Measurements from ENCODE around the gene TRAPPC11. TPM values are rescaled to one million over a fixed set of nuclear protein-coding genes. Genes with fewer than 3 reads are reported as not detected.

Gene TRAPPC11
- total RNA-seq, 2 experiments from 2014 or later: 14.7 to 19.2 TPM

- H3K4me1 Mint-ChIP-seq (ENCODE audit: low read depth): no peaks in the 10 kb centered on the region
- no peak overlapping the region for H3K4me3 Mint-ChIP-seq
- no peaks in the 10 kb centered on the region for H3K9me3 Mint-ChIP-seq
- H3K27me3 ChIP-seq (ENCODE audit: control insufficient read depth in 1 of 2, insufficient read depth in 2 of 2, low read length in 2 of 2): peaks cover 3 to 5% of the 10 kb centered on the region in 2 experiments
- no peaks in the 10 kb centered on the region for H3K9me3 ChIP-seq (ENCODE audit: control insufficient read depth in 1 of 2, insufficient read depth in 1 of 2, low read length in 2 of 2)
- ChIA-PET POLR2A (no interaction called here), CTCF (interaction anchor here (1.0 kb wide), 1 partner anchor 8 kb away, joined by 3 read pairs; no protein-coding TSS in a partner anchor)
- H3K4me1 ChIP-seq (ENCODE audit: insufficient read depth, low read length): no peaks in the 10 kb centered on the region
- peaks cover 33% of the 10 kb centered on the region for H3K27me3 Mint-ChIP-seq
- H3K36me3 ChIP-seq (ENCODE audit: insufficient read depth, low read length): no peaks in the 10 kb centered on the region
- intact Hi-C loops (cut with DNase I, micrococcal nuclease): no loop called here
- ATAC-seq (ENCODE audit: poor library complexity): no peak
- no peak overlapping the region for H3K4me3 ChIP-seq (ENCODE audit: low read length)
- DNase-seq: no peak
- H3K36me3 Mint-ChIP-seq (ENCODE audit: low read depth): no peaks in the 10 kb centered on the region
- H3K27ac ChIP-seq (ENCODE audit: low read depth in 1 of 2, low read length in 2 of 2): no peak overlapping the region
- TF ChIP-seq CTCF (IDR thresholded peaks at IDR 0.05): no peak
- H3K27ac Mint-ChIP-seq: no peak overlapping the region
These were observed 47.8 kb upstream of the TRAPPC11 start for GRCh38 chr4:183611210-183611830.

GRCh38 chr4:183612329-183613250 lies 46.5 kb upstream of the TRAPPC11 start:
- H3K9me3 Mint-ChIP-seq: no peaks in the 10 kb centered on the region
- no peak overlapping the region for H3K27ac Mint-ChIP-seq
- H3K36me3 ChIP-seq (ENCODE audit: insufficient read depth, low read length): no peaks in the 10 kb centered on the region
- no peaks in the 10 kb centered on the region for H3K36me3 Mint-ChIP-seq (ENCODE audit: low read depth)
- intact Hi-C loops (cut with DNase I, micrococcal nuclease): no loop called here
- peaks cover 26% of the 10 kb centered on the region for H3K27me3 Mint-ChIP-seq
- ATAC-seq (ENCODE audit: poor library complexity) (no peak), DNase-seq (no peak)
- POLR2A ChIA-PET: no interaction called here
- peaks cover 0 to 1% of the 10 kb centered on the region in 2 experiments for H3K27me3 ChIP-seq (ENCODE audit: control insufficient read depth in 1 of 2, insufficient read depth in 2 of 2, low read length in 2 of 2)
- no peak overlapping the region for H3K4me3 ChIP-seq (ENCODE audit: low read length)
- no peak overlapping the region for H3K27ac ChIP-seq (ENCODE audit: low read depth in 1 of 2, low read length in 2 of 2)
- H3K4me1 ChIP-seq (ENCODE audit: insufficient read depth, low read length): no peaks in the 10 kb centered on the region
- H3K4me3 Mint-ChIP-seq: no peak overlapping the region
- H3K4me1 Mint-ChIP-seq (ENCODE audit: low read depth): no peaks in the 10 kb centered on the region
- H3K9me3 ChIP-seq (ENCODE audit: control insufficient read depth in 1 of 2, insufficient read depth in 1 of 2, low read length in 2 of 2): no peaks in the 10 kb centered on the region
- no peak for TF ChIP-seq CTCF (IDR thresholded peaks at IDR 0.05)
- CTCF ChIA-PET: no interaction called here

GRCh38 chr4:183617075-183617474 lies 42.0 kb upstream of the TRAPPC11 start:
- CTCF ChIA-PET: interaction anchor here (0.6 kb wide), 1 partner anchor 531 kb away, joined by 3 read pairs; no protein-coding TSS in a partner anchor
- intact Hi-C loops (cut with DNase I, micrococcal nuclease): no loop called here
- POLR2A ChIA-PET: no interaction called here
- H3K4me1 ChIP-seq (ENCODE audit: insufficient read depth, low read length): no peaks in the 10 kb centered on the region
- no peak overlapping the region for H3K27ac Mint-ChIP-seq
- TF ChIP-seq CTCF (IDR thresholded peaks at IDR 0.05): no peak
- H3K4me1 Mint-ChIP-seq (ENCODE audit: low read depth): no peaks in the 10 kb centered on the region
- peaks cover 0 to 2% of the 10 kb centered on the region in 2 experiments for H3K27me3 ChIP-seq (ENCODE audit: control insufficient read depth in 1 of 2, insufficient read depth in 2 of 2, low read length in 2 of 2)
- H3K4me3 ChIP-seq (ENCODE audit: low read length): no peak overlapping the region
- ATAC-seq (ENCODE audit: poor library complexity) (no peak), DNase-seq (no peak)
- no peaks in the 10 kb centered on the region for H3K36me3 ChIP-seq (ENCODE audit: insufficient read depth, low read length)
- H3K27me3 Mint-ChIP-seq: peaks cover 27% of the 10 kb centered on the region
- H3K36me3 Mint-ChIP-seq (ENCODE audit: low read depth): no peaks in the 10 kb centered on the region
- H3K9me3 ChIP-seq (ENCODE audit: control insufficient read depth in 1 of 2, insufficient read depth in 1 of 2, low read length in 2 of 2): no peaks in the 10 kb centered on the region
- no peak overlapping the region for H3K4me3 Mint-ChIP-seq
- H3K27ac ChIP-seq (ENCODE audit: low read depth in 1 of 2, low read length in 2 of 2): no peak overlapping the region
- no peaks in the 10 kb centered on the region for H3K9me3 Mint-ChIP-seq

All from CD4-positive, alpha-beta T cell (primary cell).